PC-3 (cell line): Measurements from ENCODE around the gene ACYP2.

Experiments used
- CTCF ChIP-seq: fragments of 300-600 bp; sonication (generic); conservative IDR thresholded peaks from 2 replicates; pipeline ENCODE4 v1.5.1; 2017; ENCODE audit warnings: antibody characterized with exemption, low read depth, mild to moderate bottlenecking, low read length
- EZH2 ChIP-seq: fragments of 300-600 bp; sonication (generic); IDR thresholded peaks from one replicate; pipeline ENCODE4 v1.6.1; 2017; ENCODE audit warnings: antibody characterized with exemption, mild to moderate bottlenecking, low read length; ENCODE audit not compliant: unreplicated experiment
- EZH2phosphoT487 ChIP-seq: fragments of 300-600 bp; sonication (generic); IDR thresholded peaks from 2 replicates; pipeline ENCODE4 v1.6.1; 2018; ENCODE audit warnings: mild to moderate bottlenecking, antibody characterized with exemption, low read length, borderline replicate concordance

GRCh38 chr2:54081574-54081973, 33.8 kb upstream of the ACYP2 start:
- no peak for TF ChIP-seq CTCF
- TF ChIP-seq EZH2, result no peak
- no peak for TF ChIP-seq EZH2phosphoT487
